HG02571 (cell line): ENCODE results near the gene NOTCH1.

Experiments used
- ATAC-seq: cut with Tn5 transposase; IDR thresholded peaks from one replicate; pipeline ENCODE4 v1.9.1; 2021; ENCODE audit warnings: mild to moderate bottlenecking, moderate library complexity; ENCODE audit not compliant: unreplicated experiment

Gene NOTCH1

DNA sequence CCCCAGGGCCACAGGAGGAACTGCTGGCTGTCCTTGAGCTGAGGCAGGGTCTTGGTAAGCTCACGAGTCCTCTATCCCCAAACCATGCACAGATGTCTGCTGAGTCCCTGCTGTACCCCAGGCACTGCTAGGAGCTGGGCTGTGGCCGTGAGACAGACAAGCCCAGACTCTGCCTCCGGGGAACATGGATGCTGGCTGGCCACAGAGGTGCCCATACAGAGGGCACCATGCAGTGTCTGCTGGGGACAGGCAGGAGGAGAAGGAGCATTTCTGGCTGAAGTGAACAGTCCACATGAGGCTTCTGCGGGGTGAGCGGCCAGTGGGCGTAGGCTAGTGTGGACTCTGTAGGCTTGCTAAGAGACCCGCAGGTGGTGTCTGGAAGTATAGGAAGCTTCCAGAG, 58.2 kb downstream of the NOTCH1 start:
- no peak for ATAC-seq

GRCh38 chr9:136486823-136487620, 58.8 kb downstream of the NOTCH1 start:
- no peak for ATAC-seq

DNA sequence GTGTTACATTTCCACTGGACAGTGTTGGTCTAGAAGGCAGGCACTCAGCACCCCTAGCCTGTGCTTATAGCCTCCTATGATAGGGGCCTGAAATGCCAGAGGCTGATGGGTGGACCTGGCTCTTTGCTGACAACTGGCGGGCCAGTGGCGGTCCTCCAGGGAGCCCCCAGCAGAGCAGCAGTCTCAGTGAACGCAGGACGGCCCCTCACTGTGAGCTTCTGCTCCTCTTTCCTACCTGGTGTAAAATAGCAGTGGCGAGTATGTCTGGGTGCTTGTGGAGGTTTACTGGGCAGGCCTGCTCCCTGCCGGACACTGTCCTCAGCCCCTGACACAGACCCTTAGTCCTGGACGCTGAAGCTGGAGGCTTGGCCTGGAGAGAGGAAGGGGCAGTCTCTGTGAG, 59.7 kb downstream of the NOTCH1 start:
- ATAC-seq = no peak

GRCh38 chr9:136485049-136486045, 60.5 kb downstream of the NOTCH1 start:
- no peak for ATAC-seq

DNA sequence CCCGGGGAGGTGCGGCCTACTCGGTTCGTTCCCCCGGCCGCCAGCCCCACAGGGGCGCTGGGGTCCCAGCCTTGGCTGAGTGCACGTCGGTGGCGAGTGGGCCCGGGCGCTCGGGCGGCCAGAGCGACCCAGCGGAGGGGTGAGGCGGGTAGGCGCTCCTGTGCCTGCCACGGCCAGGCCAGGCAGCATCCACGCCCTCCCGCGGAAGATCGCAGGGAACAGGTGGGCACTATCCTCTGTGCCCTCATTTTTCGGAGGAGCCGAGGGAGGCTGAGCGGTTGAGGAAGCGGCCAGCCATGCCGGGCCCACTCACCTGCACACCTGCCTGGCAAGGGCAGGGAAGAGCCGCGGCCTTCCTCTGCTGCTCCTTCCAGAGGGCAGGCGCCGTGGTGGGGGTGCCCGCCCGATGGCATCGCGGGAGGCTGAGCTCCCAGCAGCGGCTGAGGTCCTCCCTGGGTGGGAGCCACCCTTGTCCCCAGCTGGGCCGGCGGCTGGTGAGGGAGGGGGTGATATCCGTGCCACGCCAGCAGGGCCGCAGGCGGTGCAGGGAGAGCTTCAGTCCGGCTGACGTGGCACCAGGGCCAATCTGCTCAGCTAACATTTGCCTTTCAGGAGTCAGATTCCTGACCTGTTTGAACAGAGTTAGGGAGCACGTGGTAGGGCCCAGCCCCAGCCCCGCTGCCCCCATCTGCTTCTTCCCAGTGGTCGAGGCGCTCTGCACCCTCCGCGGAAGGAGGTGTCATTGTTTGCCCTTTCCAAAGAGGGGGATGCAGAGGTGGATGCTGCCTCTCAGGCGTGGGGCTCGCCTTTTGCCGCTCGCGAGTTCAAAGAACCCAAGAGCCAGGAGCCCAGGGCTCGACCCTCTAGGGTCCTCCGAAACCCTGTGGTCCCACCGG, 61.4 kb downstream of the NOTCH1 start:
- ATAC-seq = no peak

GRCh38 chr9:136483589-136484152, 62.2 kb downstream of the NOTCH1 start:
- peak; percentile 59 for ATAC-seq

- ATAC-seq = peak; percentile 50
These were observed 62.9 kb downstream of the NOTCH1 start, which contains the start of gene SEC16A for GRCh38 chr9:136482793-136483588. Gene SEC16A (minus strand): TSS chr9:136483040. CDS start chr9:136477615, 5,425 bp downstream.

GRCh38 chr9:136482046-136482792, 63.6 kb downstream of the NOTCH1 start:
- no peak for ATAC-seq

GRCh38 chr9:136481558-136481957, 64.3 kb downstream of the NOTCH1 start:
- no peak for ATAC-seq

GRCh38 chr9:136476369-136477150, 69.3 kb downstream of the NOTCH1 start:
- no peak for ATAC-seq

GRCh38 chr9:136474974-136475865, 70.6 kb downstream of the NOTCH1 start:
- ATAC-seq = no peak

DNA sequence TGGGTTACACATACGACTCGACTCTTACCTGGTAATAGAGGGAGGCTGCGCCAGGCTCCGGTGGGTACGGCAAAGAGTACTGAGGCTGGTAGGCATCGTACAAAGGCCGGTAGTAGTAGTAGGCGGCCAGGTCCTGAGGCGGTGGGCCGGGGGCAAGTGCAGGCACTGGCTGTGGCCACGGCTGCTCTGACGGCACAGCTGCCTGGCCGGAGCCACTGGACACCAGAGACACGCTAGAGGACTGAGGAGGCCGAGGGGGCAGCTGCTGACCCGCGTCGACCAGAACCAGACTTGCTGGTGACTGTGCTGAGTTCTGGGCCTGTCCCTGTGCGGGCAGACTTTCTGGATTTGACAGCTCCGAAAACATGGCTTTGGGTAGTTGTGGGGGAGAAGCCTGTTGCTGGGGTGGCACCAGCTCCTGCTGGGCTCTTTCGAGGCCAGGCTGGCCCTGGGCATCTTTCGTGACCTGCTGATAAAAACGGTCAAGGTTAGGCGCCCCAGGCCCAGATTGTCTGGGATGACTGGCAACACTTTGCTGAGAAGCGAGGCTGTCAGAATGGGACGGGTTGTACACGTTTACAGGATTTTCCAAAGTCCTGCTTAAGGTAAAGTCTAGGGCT, 71.7 kb downstream of the NOTCH1 start:
- no peak for ATAC-seq

- ATAC-seq = no peak
These were observed 72.5 kb downstream of the NOTCH1 start for GRCh38 chr9:136473354-136473721.

DNA sequence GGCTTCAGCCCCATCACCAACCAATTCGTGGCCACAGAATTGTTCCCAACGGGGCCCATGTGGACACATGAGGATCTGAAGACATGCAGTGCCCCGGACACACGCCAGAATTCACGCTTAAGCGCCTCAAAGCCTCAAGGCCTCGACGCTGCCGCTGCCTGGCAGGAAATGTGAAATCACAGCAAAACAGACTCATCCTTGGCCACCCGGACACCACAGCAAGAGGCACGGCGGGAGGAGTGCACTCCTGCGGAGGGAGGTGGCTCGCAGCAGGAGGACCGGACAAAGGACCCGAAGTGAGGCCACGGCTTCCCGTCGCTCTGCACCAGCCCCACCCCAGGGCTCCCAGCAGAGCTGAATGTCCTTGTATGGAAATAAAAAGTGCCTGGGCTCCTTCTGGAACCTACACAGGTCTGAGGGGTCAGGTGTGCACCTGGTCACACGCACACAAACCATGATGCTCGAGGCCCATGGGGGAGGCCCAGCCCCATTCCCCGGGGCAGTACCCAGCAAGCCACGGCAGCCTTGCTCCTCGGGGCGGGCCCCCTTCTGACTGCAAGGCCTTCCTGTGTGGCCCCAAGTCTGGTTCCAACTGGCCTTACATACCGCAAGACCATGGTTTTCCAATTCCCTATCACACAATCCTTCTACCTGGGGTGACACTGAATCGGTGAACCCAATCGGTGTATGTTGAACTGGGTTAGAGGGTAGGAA, 73.1 kb downstream of the NOTCH1 start:
- ATAC-seq = no peak

GRCh38 chr9:136471802-136472487, 73.9 kb downstream of the NOTCH1 start:
- ATAC-seq = no peak
